Measurements from ENCODE around the gene CHST8.

CHST8 gene

DNA sequence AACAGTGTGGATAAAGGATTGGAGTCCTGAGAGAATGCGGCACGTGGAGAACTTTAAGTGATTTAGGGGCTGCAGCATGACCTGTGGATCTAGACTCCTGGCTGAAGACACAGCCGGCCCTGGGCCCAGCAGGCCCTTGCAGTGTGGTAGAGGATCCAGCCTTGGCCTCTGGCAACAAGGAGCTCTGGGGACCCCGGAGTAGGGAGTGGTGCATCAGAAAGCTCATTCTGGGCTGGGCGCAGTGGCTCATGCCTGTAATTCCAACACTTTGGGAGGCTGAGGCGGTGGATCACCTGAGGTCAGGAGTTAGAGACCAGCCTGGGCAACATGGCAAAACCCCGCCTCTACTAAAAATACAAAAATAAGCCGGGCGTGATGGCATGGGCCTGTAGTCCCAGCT lies 76.0 kb downstream of the CHST8 start:
- H3K4me3 ChIP-seq (ENCODE audit: low read depth, low read length), result no peak overlapping the region
- TF ChIP-seq, protein P1, sequence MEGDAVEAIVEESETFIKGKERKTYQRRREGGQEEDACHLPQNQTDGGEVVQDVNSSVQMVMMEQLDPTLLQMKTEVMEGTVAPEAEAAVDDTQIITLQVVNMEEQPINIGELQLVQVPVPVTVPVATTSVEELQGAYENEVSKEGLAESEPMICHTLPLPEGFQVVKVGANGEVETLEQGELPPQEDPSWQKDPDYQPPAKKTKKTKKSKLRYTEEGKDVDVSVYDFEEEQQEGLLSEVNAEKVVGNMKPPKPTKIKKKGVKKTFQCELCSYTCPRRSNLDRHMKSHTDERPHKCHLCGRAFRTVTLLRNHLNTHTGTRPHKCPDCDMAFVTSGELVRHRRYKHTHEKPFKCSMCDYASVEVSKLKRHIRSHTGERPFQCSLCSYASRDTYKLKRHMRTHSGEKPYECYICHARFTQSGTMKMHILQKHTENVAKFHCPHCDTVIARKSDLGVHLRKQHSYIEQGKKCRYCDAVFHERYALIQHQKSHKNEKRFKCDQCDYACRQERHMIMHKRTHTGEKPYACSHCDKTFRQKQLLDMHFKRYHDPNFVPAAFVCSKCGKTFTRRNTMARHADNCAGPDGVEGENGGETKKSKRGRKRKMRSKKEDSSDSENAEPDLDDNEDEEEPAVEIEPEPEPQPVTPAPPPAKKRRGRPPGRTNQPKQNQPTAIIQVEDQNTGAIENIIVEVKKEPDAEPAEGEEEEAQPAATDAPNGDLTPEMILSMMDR (IDR thresholded peaks at IDR 0.05; ENCODE audit: insufficient read depth, low read depth, low read length, missing control alignments), result no peak
- DNase-seq (ENCODE audit: low read depth), result no peak

DNA sequence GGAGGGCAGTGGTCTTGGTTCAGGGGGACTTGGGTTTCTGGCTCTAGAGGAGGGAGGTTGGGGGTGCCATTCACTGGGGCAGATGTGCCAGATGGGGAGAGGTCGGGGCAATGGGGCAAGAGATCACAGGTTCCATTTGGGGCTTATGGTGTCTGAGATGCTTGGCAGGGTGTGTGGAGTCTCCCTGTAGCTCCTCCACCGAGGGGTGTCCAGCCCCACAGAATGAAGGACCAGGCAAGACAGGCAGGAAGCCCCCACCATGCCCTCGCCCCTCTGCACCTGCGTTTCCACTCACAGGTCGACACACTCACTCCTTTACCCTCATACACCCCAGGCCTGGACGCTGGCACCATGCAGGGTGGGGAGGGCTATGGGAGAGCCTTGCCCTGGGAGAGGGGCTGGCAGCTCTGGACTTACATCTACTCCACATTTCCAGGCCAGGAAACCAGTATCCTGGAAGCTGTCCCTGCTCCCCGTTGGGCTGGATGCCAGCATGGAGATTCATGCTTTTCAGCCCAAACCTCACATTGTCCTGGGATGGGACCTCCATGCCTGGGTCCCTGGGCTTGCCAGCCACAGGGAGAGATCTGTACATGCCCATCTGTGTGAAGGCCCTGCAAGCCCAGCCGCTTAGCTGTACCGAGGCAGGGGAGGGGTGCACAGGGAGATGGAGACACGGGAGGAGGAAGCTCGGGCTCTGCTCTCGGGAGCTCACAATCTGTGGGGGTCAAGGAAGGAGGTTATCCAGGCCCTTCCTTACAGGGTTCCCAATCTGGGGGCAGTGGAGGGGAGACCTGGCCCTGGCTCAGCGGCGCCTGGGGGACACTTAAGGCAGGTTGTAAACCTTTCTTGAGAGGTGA lies 77.1 kb downstream of the CHST8 start:
- DNase-seq (ENCODE audit: low read depth), result no peak
- H3K4me3 ChIP-seq (ENCODE audit: low read depth, low read length), result no peak overlapping the region
- TF ChIP-seq, protein P1 (IDR thresholded peaks at IDR 0.05; ENCODE audit: insufficient read depth, low read depth, low read length, missing control alignments), result no peak

DNA sequence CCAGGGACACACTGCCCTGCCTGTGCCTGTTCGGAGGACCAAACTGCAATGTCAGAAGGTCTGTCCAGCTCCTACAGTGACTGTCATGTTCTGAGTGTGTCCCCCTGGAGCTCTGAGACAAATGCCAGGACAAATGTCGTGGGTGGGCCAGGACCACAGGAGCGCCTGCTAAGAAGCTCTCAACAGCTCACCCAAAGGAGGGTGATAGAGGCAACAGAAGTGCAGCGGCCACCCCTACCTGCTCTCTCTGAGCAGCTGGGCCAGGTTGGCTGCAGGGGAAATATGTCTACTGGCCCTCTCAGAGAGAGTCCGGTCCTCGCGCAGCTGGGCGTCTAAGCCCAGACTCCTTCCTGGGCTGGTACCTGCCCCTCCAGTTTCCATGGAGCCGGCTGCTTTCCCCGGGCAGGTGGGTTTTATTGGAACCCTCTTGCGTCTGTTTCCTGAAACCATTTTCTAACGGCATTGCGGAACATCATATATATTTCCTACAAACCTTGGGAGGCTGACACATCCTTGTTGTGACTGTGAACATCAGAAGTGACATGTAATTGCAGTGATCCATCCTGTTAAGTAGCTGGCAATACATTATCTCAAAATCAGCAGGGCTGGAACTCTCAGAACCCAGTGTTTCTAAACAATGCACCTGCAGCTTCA lies 78.1 kb downstream of the CHST8 start:
- H3K4me3 ChIP-seq (ENCODE audit: low read depth, low read length), result no peak overlapping the region
- no peak for DNase-seq (ENCODE audit: low read depth)
- TF ChIP-seq, protein P1 (IDR thresholded peaks at IDR 0.05; ENCODE audit: insufficient read depth, low read depth, low read length, missing control alignments), result no peak

DNA sequence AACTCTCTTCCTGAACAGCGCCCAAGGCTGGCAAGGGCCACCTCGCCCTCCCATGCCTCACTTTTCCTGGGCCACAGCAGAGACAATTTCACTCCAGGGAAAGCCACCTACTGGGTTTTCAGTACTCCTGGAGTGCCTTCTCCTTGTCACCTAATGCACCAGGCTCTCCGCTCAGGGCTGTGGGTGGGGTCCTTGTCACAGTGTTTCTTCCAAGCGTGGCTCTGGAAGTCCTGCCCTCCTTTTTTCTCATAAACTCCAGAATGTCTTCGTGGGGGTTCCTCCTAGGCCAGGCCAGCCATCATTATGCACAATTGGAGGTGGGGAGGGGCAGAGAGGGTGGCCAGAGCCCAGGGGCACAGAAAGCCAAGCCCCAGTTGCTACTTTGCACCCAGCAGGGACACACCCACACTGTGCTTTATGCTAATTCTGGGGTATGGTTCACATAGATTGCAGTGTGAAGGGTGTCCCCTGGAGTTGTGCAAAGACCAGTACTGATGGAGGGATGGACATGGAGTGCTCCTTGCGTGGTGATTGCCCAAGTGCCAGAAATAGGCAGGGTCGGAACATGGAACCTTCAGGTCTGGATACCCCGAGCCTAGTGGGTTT lies 78.8 kb downstream of the CHST8 start:
- no peak overlapping the region for H3K4me3 ChIP-seq (ENCODE audit: low read depth, low read length)
- no peak for DNase-seq (ENCODE audit: low read depth)
- TF ChIP-seq, protein P1 (IDR thresholded peaks at IDR 0.05; ENCODE audit: insufficient read depth, low read depth, low read length, missing control alignments), result no peak

DNA sequence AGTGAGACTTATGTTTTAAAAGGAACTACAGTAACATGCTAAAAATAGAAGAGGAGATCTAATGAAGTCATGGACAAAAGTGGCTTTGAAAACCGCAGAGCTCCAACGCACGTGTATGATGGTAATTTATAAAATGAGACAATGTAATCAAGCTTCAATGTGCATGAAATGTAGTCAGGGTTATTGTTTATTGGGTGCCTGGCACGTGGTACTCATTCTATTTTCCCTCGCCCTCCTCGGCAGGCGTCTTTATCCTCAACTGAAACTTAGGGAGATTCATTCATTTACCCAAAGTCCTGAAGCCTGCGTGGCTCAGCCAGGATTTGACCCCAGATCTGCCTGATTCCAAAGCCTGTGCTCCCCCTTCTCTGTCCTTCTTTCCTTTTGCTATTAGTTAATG lies 79.8 kb downstream of the CHST8 start:
- H3K4me3 ChIP-seq (ENCODE audit: low read depth, low read length), result no peak overlapping the region
- TF ChIP-seq, protein P1 (IDR thresholded peaks at IDR 0.05; ENCODE audit: insufficient read depth, low read depth, low read length, missing control alignments), result no peak
- no peak for DNase-seq (ENCODE audit: low read depth)

GRCh38 chr19:33702606-33703437 lies 81.1 kb downstream of the CHST8 start:
- no peak overlapping the region for H3K4me3 ChIP-seq (ENCODE audit: low read depth, low read length)
- no peak for DNase-seq (ENCODE audit: low read depth)
- TF ChIP-seq, protein P1 (IDR thresholded peaks at IDR 0.05; ENCODE audit: insufficient read depth, low read depth, low read length, missing control alignments), result no peak

Measured in GM12865 (cell line).